Embryonic facial prominence (tissue), 1 donor: ENCODE results near the gene RASGRP3.

Source experiments
- DNase-seq: peaks from one replicate; pipeline ENCODE4 v3.0.0-alpha.2; 2016; ENCODE audit errors: extremely low spot score

The RASGRP3 gene

DNA sequence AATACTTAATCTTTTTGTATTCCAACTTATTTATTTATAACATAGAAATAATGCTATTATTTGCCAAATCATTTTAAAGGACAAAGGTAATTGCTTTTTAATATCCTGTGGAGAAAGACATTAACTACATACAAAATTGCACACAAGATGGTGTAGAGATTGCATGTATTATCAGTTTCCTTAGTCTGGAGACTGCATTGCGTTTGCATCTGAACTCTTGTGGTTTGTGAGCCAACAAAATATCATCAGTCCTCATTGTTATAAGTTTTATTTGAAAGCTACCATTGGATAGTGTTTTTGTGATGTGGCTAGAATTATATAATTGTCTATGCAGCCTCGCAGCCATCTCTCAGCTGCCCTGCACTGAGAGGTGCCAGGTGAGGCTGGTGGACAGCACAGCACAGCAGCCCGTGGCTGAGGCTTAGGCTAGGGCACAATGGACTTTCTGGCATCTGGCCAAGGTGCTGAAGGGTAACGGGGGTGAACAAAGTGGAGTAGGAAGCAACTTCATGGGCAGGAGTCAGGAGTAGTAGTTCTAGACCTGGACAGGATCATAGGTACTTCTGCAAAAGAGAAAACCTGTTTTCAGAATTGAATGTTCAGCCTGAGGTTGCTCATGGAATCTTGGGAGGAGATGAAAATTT is 15.1 kb downstream of the RASGRP3 start:
- no peak for DNase-seq

DNA sequence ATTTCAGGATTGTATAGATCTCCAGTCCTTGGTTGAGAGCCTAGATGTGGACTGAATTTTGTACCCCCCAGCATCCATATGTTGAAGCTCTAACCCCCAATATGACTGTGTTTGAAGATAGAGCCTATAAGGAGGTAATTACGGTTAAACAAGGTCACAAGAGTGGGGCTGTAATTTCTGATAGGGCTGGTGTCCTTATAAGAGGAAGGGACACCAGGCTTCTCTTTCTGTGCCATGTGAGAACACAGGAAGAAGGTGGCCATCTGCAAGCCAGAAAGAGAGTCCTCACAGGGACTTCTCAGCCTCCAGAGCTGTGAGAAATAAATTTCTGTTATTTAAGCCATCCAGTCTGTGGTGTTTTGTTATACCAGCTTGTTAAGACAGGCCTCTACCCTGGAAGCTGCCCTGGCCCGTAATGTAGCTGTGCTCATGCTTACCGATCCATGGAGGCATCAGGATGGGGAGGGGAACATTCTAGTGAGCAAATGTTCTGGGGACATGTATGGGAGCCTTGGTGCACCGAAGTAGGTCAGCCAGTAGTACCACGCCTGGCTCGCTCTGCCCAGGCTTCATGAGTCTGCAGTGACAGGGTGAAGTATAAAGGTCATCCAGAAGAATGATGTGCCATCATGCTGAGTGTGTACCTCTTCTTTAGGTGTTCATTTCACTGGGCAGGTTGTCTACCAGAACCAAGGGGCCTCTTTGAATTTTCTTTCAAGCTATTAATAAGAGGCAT is 16.1 kb downstream of the RASGRP3 start:
- no peak for DNase-seq

DNA sequence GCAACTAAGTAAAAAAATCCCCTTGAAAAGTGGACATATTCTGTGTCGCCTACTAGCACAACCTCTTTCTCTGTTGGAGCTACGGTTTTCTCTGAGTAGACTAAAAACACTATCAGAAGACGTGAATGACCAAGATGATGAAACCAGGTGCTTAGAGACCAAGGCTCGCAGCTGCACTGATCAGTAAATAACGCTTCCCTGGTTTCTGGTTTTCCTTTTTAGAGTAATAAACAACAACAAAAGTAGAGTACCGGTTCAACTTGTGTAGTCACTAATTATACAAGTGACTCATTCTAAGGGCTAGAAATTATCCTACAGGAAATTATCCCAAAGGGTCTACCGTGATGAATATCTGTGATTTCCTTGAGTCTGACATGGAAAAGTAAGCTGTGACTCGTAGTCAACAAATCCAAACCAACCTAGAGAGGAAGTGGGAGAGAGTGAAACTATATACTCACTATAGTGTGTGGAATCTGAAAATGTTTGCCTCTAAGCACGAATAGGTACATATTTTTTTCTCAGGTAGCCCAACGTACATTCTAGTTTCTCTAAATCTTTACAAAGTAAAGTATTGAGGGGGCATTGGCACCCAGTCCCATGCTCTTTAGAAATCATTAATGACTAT is 17.8 kb downstream of the RASGRP3 start:
- DNase-seq, result no peak

DNA sequence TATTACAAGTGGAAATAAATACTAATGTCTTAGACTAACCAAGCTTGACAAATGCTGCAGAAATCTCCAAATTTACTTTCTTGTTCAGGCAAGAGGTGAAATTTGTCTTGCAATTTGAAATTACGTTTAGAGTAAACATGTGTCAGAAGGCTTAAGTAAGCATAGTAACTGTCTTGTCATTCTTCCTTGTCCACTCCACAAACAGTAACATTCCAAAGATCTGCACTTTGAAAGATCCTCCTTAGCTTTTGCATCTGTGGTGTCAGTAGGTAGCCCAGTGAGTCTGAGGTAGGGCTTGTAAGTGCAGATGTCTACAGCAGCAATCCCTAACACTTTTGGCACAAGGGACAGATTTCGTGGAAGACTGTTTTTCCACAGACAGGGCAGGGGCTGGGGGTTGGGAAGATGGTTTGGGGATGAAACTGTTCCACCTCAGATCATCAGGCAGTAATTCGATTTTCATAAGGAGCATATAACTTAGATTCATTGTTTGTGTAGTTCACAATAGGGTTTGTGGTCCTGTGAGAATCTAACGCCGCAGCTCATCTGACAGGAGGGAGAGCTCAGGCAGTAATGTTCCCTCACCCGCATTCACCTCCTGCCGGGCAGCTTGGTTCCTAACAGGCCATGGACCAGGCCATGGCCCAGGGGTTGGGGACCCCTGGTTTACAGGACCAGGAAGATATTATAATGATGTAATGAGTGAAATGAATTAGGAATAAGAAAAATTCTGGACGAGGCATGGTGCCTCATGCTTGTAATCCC is 18.6 kb downstream of the RASGRP3 start:
- no peak for DNase-seq

DNA sequence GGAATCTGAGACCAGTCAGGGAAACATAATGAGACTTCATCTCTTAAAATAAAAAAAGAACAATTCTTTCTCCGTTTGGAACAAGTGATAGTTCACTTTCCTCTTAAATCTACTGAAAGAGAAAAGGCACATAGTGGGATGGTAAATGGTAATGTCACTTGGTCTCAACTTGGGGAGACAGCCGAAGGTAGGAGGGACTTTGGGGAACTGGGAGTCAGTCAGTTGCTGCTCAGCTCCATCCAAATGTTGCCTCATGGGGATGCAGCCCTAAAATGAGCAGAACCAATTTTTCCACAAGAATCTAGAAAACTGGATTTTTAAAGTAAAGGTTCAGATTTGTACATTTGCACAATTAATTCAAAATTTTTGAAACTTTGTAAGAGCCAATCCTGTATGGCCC is 19.2 kb downstream of the RASGRP3 start:
- DNase-seq, result no peak

DNA sequence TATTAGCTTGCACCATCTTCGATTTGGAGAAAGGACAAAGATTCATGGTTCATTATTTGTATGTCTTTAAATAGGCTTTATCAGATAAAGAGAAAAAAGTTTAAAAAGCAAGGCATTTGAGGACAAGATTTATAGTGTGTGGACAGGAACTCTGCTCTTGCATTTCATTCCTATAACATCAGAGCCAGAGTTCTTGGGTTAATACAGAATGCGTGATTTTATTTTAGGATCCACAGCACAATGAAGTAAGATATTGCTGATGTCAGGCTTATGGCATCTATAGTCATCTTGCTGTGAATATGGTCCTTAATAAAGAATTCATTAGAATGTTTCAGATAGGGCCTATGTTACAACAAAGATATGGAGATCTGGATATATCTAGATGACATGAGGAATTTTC is 19.7 kb downstream of the RASGRP3 start:
- no peak for DNase-seq

DNA sequence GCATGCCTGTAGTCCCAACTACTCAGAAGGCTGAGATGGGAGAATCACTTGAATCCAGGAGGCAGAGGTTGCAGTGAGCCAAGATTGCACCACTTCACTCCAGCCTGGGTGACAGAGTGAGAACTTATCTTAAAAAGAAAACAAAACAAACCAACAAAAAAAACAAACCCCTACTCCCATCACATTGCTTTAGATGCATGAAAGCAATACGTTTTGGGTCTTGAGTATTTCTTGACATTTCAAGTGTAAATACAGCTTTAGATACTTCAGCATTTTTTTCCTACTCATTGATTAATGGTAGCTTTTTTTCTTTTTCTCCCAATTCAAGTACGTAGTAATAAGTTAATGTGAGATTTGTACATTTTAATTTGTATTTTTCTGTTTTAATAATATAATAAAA is 20.3 kb downstream of the RASGRP3 start:
- DNase-seq, result no peak

DNA sequence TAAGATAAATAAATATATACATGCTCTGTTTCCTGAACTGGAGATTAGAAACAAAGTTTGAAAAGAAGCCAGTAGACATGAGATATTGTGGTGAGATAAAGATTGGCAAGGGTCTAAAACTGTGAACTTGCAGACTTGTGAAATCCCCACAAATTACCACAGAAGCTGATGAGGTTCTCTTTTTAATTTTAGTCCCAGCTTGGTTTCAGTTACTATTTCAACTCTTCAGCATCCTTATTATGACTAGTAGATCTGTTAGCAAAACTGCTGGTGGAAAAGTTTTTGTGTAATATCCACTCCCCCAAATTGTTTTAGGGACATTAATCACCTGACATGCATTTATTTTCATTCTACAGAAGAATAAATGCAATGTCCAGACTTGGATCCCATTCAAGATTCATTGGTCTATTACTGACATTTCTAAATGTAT is 20.8 kb downstream of the RASGRP3 start:
- no peak for DNase-seq

DNA sequence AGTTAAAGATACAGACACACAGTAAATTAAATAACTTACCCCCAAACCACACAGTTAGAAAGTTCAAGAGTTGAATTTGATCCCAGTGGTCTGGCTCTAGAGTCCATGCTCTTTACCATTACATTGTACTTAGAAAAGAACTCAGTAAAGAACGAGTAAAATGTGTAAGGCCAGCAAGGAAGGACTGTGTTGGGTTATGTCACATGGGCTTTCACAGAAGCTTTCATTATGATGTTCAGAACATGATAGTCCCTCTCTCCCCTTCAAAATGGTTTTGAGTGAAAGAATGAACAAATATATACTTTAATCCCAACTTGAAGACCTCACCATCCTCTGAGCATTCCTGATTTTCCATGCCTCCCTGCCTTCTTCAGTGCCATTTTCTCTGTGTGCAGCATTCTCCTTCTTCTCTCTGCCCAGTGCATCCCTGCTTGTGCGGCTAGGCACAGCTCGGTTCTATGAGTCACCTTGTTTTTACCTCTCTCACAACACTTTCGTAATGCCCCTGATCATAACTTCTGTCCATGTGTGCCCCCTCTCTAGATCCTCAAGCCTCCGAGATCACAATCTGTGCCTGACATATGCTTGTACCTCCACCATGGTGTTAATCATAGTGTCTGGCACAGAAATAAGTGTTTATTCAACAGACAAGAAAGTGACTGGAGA is 22.0 kb downstream of the RASGRP3 start:
- no peak for DNase-seq

DNA sequence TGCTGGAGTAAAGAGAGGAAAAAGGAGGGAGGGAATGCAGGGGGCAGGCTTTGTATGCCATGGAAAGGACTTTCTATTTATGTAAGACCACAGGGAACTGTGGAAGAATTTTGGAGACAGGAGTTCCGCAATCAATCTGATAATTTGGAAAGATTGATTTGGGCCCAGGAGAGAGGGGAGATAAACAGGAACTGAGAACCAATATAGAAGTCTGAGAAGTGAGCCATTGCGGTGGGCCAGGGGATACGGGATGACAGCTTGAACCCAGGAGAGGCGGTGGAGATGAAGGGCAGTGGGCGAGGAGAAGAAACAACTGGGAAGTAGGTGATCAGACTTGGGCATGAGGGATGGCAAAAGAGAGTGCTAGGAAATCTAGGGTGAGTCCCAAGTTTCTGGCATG is 23.7 kb downstream of the RASGRP3 start:
- DNase-seq, result no peak

DNA sequence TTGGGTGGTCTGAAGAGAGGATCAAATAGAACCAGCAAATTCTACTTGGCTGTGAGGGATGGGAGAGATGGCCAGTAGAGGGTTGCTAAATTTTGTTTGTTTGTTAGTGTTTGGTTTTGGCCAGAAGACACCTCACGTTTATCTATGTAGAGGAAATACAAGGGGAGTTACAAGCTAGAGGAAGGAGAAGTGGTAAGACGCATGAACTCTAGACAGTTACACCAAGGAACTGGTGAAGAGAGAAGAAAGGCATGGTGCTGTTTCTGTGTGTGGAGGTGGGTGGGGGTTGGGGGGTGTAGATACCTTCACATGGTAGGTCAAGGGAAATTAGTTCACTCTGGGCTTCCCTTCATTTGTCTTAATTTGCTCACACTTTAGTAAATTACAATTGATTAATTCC is 25.6 kb downstream of the RASGRP3 start:
- no peak for DNase-seq

DNA sequence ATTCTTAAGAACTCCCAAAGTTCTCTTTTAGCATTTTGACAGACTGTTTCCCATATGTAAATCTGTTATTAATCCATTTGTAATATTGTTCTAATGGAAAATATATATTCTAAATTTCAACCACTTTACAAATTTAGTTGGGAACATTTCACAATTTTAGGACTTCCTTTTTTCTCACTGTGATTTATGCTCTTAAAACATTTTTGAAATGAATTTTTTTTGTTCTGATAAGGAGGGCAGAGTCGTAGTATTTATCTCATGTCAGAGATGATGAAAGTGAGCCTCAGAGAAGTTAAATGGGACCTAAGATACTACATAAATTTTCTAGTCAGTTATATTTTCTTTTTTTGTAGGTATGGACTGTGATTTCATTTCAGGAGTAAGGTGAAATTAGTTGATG is 26.6 kb downstream of the RASGRP3 start:
- no peak for DNase-seq

DNA sequence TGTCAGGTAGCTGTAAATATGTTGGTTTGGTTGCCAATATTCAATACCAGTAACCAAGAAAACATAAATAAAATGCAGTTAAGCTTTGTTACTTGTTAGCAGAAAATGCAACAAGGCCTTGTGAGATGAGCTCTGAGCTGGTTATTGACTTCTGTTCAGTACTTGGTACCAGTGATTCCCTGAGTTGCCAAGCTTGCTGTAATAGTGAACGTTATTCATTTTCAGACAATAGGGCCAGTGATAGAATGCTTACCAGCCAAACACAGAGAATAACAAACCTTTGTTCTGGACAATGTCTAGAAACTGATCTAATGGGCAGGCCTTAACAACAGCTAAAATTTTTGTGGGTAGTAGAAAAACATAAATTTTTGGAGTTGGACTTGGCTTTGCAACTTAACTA is 29.5 kb downstream of the RASGRP3 start:
- no peak for DNase-seq

DNA sequence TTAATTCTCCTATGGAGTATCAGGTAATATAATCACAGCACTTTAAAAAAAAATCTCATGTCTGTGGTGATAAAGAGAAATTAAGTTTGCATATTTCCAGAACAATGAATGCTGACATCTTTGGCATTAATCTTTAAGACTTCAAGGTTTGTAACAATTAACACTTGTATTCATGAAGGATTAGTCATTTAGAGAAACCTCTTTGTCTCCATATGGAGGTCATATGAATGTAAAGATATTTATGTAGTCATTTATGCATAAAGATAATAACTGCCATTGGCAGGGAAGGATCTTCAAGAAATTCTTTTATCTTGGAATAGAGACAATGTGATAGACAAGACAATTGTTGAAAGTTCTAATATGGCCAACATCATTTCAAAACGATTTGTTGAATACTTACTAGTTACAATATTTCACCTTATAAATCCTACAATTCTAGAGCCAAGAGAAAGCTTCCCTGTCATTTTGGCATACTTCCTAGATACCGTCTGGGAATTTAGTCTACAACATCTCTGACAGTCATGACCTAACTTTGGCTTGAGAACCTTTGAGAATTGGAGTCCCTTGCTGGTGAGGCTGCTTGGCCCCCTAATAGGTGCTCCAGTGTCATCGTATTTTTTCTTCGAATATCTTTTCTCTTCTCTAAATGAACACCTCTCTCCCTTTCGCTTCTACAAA is 33.6 kb downstream of the RASGRP3 start:
- DNase-seq, result no peak

DNA sequence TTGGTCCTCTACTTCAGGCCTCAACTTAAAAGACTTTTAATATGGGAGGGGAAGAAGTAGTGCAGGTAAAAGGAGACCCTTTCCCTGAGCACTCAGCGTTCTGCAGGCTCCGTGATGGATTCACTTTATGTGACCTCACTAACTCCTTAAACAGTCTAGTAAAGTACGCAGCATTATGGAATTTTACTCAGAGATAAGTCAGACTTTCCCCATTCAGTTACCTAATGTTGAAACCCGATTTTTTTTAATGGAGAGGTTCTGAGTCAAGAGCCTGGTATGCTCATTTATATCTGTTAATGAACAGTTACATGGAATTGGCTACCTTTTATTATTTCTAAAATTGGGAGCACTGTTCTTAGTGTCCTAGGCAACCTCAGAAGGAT is 34.1 kb downstream of the RASGRP3 start:
- no peak for DNase-seq

DNA sequence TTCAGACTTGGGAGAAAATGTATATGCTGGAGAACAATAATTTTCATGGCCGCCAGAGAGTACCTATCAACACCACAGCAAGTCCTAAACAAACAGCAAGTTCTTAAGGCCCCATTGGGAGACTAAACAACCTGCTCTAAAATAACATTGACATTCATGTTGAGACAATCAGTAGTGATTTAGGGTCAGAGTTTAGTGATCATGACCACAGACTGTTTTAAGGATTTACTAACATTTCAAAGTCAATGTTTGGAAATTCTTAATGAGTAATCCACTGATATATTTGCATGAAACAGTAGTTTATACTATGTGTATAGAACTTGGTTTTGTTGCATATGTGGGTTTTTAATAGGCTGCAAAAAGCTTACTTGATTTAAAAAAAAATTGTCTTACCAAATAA is 34.7 kb downstream of the RASGRP3 start:
- no peak for DNase-seq

DNA sequence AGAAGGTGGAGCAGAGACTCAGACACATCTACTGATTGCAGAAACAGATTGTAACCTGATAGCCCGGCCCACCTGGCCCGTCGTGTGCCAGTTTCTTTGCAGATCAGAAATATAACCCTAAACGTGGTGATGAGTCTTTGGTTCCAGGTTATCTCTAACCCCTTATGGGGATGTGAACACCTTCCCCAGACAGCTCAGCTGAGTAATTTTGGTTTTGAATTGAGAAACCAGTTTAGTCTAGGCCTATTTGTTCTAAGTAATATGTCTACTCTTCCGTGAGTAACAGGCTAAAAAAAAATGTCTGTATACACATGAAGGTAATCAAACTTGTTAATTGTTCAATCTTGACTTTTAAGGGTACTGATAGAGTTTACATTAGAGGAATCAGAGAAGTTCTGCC is 35.7 kb downstream of the RASGRP3 start:
- no peak for DNase-seq

DNA sequence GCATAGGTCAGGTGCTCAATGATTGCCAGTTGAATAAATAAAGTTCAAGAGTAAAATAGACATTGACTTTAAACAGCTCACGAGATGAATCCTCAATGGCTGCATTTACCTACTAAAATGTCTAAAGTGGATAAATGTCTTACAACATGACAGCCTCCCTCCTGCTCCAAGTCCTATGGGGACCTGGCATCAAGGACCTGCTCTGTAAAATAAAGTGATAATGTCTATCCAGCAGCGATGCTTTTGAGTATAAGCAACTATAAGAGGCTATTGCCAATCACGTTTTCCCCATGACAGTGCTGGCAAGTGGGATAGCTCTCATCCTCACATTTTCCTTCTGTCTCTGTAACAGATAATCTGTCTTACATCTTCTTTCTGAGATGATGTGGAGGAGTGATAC is 37.0 kb downstream of the RASGRP3 start:
- no peak for DNase-seq

DNA sequence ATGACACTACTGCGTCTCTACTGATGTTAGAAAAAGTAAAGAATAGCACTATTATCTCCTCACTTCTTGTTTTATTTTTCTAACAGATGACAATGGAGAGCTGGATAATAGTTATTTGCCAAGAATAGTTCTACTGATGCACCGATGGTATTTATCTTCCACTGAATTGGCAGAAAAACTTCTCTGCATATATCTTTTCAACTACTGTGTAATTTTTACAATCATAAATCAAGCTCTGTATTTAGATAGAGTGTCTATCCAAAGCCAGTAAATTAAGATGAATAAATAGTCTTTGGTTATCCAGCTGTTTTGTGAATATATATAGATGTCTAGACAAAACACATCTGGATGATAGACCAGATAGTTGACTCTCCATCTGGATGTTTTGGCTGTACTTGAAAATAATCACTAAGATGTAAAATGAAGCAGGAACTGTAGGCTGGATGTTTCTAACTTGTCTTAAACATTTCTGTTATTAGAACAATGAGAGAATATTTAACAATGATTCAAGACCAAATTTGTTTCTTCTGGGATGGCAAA is 40.1 kb downstream of the RASGRP3 start:
- DNase-seq, result no peak

DNA sequence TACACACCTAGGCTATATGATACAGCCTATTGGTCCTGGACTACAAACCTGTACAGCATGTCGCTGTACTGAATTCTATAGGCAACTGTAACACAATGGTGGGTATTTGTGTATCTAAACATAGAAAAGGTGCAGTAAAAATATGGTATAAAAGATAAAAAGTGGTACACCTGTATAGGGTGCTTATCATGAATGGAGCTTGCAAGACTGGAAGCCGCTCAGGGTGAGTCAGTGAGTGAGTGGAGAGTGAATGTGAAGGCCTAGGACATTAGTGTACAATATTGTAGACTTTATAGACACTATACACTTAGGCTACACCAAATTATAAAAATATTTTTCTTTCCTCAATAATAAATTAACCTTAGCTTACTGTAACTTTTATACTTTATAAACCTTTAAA is 41.8 kb downstream of the RASGRP3 start:
- no peak for DNase-seq

DNA sequence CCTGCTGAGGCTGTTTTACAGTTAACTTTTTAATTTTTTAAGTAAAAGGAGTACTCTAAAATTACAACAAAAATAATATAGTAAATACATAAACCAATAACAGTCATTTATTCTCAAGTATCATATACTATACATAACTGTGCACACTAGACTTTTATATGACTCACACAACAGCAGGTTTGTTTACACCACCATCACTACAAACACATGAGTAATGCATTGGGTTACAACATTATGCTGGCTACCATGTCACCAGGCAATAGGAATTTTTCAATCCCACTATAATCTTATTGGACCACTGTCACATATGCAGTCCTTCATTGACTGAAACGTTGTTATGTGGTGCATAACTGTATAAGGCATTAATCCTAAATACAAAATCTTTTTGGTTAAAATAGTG is 42.5 kb downstream of the RASGRP3 start:
- DNase-seq, result no peak
